Breast epithelium (tissue), 3 donors: ENCODE data around the gene ZNF180.
"Not testable (repeated sequence)": the region's sequence is repeated elsewhere in the genome, so short reads cannot be mapped to it uniquely, and the experiment has no call there.

Source experiments
- POLR2A ChIP-seq: fragments of 450-650 bp; IDR thresholded peaks from one replicate; pipeline ENCODE4 v1.6.1; 2016; ENCODE audit warnings: antibody characterized with exemption, mild to moderate bottlenecking, moderate library complexity
- POLR2AphosphoS5 ChIP-seq, 3 donors: sonication (generic); formaldehyde crosslinking; IDR thresholded peaks; one replicate each; pipeline ENCODE4 v1.6.1; 2017; ENCODE audit warnings: antibody characterized with exemption in 3 of 3
- TF ChIP-seq, protein P1 (sequence below), 3 donors: fragments of 450-650 bp; IDR thresholded peaks; one replicate each; pipeline ENCODE4 v1.5.1; 2016 to 2017; ENCODE audit warnings: antibody characterized with exemption in 3 of 3, mild to moderate bottlenecking in 3 of 3, moderate library complexity in 3 of 3

DNA sequence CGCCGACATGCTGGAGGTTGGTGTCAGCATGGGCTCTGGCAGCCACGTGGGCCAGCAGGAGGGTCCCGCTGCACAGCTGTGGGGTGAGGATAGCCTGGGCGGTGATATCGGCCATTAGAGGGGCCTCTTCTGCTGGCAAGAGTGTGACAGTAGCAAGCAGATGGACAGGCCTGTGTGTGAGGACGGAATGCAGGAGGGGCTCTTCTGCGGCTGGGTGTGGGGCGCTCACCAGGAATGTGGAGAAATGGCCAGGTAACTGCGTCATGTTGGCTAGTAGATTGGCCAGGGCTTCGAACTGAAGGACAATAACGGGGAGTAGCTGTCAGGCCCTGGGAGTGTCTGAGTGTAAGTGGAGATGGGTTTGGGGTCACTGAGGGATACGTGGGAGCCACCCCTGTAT, 44.3 kb downstream of the ZNF180 start:
- not testable (repeated sequence) for TF ChIP-seq POLR2AphosphoS5 (IDR thresholded peaks at IDR 0.05); POLR2A
- TF ChIP-seq, protein P1, sequence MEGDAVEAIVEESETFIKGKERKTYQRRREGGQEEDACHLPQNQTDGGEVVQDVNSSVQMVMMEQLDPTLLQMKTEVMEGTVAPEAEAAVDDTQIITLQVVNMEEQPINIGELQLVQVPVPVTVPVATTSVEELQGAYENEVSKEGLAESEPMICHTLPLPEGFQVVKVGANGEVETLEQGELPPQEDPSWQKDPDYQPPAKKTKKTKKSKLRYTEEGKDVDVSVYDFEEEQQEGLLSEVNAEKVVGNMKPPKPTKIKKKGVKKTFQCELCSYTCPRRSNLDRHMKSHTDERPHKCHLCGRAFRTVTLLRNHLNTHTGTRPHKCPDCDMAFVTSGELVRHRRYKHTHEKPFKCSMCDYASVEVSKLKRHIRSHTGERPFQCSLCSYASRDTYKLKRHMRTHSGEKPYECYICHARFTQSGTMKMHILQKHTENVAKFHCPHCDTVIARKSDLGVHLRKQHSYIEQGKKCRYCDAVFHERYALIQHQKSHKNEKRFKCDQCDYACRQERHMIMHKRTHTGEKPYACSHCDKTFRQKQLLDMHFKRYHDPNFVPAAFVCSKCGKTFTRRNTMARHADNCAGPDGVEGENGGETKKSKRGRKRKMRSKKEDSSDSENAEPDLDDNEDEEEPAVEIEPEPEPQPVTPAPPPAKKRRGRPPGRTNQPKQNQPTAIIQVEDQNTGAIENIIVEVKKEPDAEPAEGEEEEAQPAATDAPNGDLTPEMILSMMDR (IDR thresholded peaks at IDR 0.05) = not testable (repeated sequence)
